Nephron (organoid): ENCODE data around the gene VRK1.

ENCODE experiments used
- H3K27ac Mint-ChIP-seq, 3 experiments: 2 replicates each; pipeline ENCODE4 v1.8.0; 2020; ENCODE audit warnings: mixed read lengths in 3 of 3, mild to moderate bottlenecking in 2 of 3, moderate library complexity in 1 of 3
- H3K27me3 Mint-ChIP-seq: 2 replicates; pipeline ENCODE4 v1.8.0; 2021; ENCODE audit warnings: low read depth, mild to moderate bottlenecking, moderate library complexity, mixed read lengths
- H3K36me3 Mint-ChIP-seq: 2 replicates; pipeline ENCODE4 v1.8.0; 2020; ENCODE audit warnings: low read depth, mixed read lengths
- H3K4me1 Mint-ChIP-seq: 2 replicates; pipeline ENCODE4 v1.8.0; 2020; ENCODE audit warnings: mixed read lengths
- H3K4me3 Mint-ChIP-seq, 3 experiments: 2 replicates each; pipeline ENCODE4 v1.8.0; 2020; ENCODE audit warnings: mild to moderate bottlenecking in 3 of 3, mixed read lengths in 3 of 3, moderate library complexity in 2 of 3
- H3K9me3 Mint-ChIP-seq: 2 replicates; pipeline ENCODE4 v1.8.0; 2020; ENCODE audit warnings: mixed read lengths
- CTCF ChIP-seq, 3 experiments: fragments of 200-600 bp; sonication (generic); IDR thresholded peaks; one replicate each; pipeline ENCODE4 v1.5.0; 2021; ENCODE audit warnings: antibody characterized with exemption in 3 of 3; ENCODE audit not compliant: unreplicated experiment in 3 of 3

VRK1 gene

GRCh38 chr14:96827290-96827689 is 30.1 kb downstream of the VRK1 start:
- peaks cover 19% of the 10 kb centered on the region for H3K9me3 Mint-ChIP-seq
- no peaks in the 10 kb centered on the region for H3K27me3 Mint-ChIP-seq
- H3K4me1 Mint-ChIP-seq, result no peaks in the 10 kb centered on the region
- H3K27ac Mint-ChIP-seq, result no peak overlapping the region
- TF ChIP-seq CTCF (IDR thresholded peaks at IDR 0.05; ENCODE audit: unreplicated experiment in 3 of 3), result no peak
- H3K36me3 Mint-ChIP-seq, result peaks cover 19% of the 10 kb centered on the region
- H3K4me3 Mint-ChIP-seq, result no peak overlapping the region

- no peak overlapping the region for H3K4me3 Mint-ChIP-seq
- no peaks in the 10 kb centered on the region for H3K27me3 Mint-ChIP-seq
- H3K4me1 Mint-ChIP-seq, result no peaks in the 10 kb centered on the region
- peaks cover 19% of the 10 kb centered on the region for H3K9me3 Mint-ChIP-seq
- no peak for TF ChIP-seq CTCF (IDR thresholded peaks at IDR 0.05; ENCODE audit: unreplicated experiment in 3 of 3)
- no peak overlapping the region for H3K27ac Mint-ChIP-seq
- peaks cover 19% of the 10 kb centered on the region for H3K36me3 Mint-ChIP-seq
Measured at GRCh38 chr14:96829791-96830190, 32.6 kb downstream of the VRK1 start.

GRCh38 chr14:96830946-96831345 is 33.8 kb downstream of the VRK1 start:
- no peak overlapping the region for H3K4me3 Mint-ChIP-seq
- H3K27ac Mint-ChIP-seq, result no peak overlapping the region
- peaks cover 19% of the 10 kb centered on the region for H3K36me3 Mint-ChIP-seq
- no peaks in the 10 kb centered on the region for H3K4me1 Mint-ChIP-seq
- no peak for TF ChIP-seq CTCF (IDR thresholded peaks at IDR 0.05; ENCODE audit: unreplicated experiment in 3 of 3)
- peaks cover 19% of the 10 kb centered on the region for H3K9me3 Mint-ChIP-seq
- no peaks in the 10 kb centered on the region for H3K27me3 Mint-ChIP-seq

GRCh38 chr14:96832351-96832750 is 35.2 kb downstream of the VRK1 start:
- no peaks in the 10 kb centered on the region for H3K27me3 Mint-ChIP-seq
- no peak for TF ChIP-seq CTCF (IDR thresholded peaks at IDR 0.05; ENCODE audit: unreplicated experiment in 3 of 3)
- H3K4me1 Mint-ChIP-seq, result no peaks in the 10 kb centered on the region
- H3K4me3 Mint-ChIP-seq, result no peak overlapping the region
- H3K27ac Mint-ChIP-seq, result no peak overlapping the region
- H3K9me3 Mint-ChIP-seq, result peaks cover 19% of the 10 kb centered on the region
- peaks cover 23% of the 10 kb centered on the region for H3K36me3 Mint-ChIP-seq

- Mint-ChIP-seq H3K36me3 (peaks cover 19% of the 10 kb centered on the region), H3K9me3 (no peaks in the 10 kb centered on the region), H3K27me3 (no peaks in the 10 kb centered on the region), H3K4me1 (no peaks in the 10 kb centered on the region), H3K4me3 (no peak overlapping the region), H3K27ac (no peak overlapping the region)
- TF ChIP-seq CTCF (IDR thresholded peaks at IDR 0.05; ENCODE audit: unreplicated experiment in 3 of 3), result no peak
Measured at GRCh38 chr14:96838449-96838848, 41.3 kb downstream of the VRK1 start.

- no peaks in the 10 kb centered on the region for H3K27me3 Mint-ChIP-seq
- TF ChIP-seq CTCF (IDR thresholded peaks at IDR 0.05; ENCODE audit: unreplicated experiment in 3 of 3), result no peak
- no peaks in the 10 kb centered on the region for H3K9me3 Mint-ChIP-seq
- H3K4me3 Mint-ChIP-seq, result no peak overlapping the region
- peaks cover 19% of the 10 kb centered on the region for H3K36me3 Mint-ChIP-seq
- H3K4me1 Mint-ChIP-seq, result no peaks in the 10 kb centered on the region
- H3K27ac Mint-ChIP-seq, result no peak overlapping the region
Measured at GRCh38 chr14:96839251-96839650, 42.1 kb downstream of the VRK1 start.
